GM19099 (cell line): Measurements from ENCODE around the gene ARHGAP4.

Experiments
- POLR2A ChIP-seq: IDR thresholded peaks from 3 replicates; pipeline ENCODE4 v1.6.1; 2011; ENCODE audit warnings: low read depth; ENCODE audit not compliant: insufficient read length; ENCODE audit errors: extremely low read depth

The ARHGAP4 gene

GRCh38 chrX:153925739-153926551, at the start of gene ARHGAP4:
TSS of gene ARHGAP4 (minus strand) at chrX:153926264. CDS start at chrX:153926202, 62 bp downstream.
- peak; percentile 51 for TF ChIP-seq POLR2A

DNA sequence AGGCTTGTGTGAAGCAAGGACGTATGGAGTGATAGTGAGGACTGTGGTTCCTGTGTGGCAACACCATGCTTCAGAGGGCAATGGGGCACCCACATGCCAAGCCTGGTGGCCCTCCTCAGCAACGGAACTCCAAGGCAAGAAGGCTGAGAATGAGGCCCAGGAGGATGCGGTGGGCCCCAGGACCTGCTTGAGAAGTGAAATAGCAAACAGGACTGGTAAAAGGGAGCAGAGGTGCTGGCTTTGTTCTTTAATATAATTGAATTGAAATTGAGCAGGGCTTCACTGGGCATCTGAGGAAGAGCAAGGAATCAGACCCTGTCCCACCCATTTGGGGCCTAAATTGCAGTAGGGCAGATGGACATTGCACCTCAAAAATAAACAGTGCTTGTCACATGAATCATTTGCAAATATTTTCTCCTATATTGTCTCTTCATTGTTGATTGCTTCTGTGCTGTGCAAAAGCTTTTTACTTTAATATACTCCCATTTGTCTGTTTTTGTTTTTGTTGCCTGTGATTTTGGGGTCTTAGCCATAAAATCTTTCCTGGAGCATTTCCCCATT, 48.7 kb upstream of the ARHGAP4 start:
- TF ChIP-seq POLR2A: no peak

- TF ChIP-seq POLR2A: no peak
Observed at GRCh38 chrX:153974003-153974725, 48.1 kb upstream of the ARHGAP4 start.

- TF ChIP-seq POLR2A: no peak
Observed at GRCh38 chrX:153973127-153974002, 47.3 kb upstream of the ARHGAP4 start.

GRCh38 chrX:153972368-153973126, 46.5 kb upstream of the ARHGAP4 start, which contains the start of gene TMEM187:
TSS of gene TMEM187 (plus strand) at chrX:153972754. CDS start at chrX:153982063, 9,309 bp downstream.
- TF ChIP-seq POLR2A: peak; percentile 67

DNA sequence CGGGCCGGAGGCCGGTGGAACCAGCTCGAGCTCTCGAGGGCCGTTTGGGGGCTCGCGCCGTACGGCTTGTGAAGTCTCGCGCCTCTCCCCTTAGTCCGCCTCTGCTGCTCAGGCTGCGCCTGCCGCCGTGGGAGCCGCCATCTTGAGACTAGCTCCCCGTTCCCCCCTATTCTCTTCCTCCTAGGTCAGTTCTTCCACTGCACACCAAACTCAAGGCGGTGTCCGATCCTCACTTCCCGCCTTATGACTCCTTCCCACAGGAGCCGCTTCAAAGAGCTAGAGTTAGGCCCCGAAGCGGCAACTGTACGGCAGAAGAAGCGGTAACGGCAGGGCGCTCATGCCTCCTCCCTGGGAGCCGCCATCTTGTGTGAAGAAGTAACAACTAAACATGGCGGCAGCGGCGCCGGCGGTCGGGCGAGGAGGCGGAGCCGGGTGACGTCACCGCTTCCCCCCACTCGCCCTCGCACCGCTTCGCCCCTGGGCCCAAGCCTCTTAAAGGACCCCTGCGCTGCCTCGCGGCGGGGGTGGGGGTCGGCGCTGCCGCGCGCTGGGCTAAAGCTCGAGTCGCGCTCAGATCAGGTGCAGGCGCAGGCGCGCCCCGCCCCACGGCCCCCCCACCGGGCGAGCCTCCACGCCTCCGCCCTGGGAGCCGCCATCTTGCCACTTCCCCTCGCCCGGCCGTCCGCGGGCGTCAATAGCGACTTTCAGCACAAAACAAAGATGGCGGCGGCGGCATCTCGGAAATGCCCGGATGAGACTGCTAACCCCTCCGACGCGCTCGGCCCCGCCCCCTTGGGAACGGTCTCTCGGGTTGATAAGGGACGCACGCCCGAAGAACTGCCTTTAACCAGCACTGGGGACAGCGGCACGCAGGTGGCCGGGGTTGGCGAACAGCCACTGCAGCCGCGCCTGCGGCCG, 45.6 kb upstream of the ARHGAP4 start, which contains the start of gene HCFC1:
TSS of gene HCFC1 (minus strand) at position 369 of the 918 bp plus-strand sequence. CDS start 978 bp downstream, outside the sequence.
- peak; percentile 64 for TF ChIP-seq POLR2A

DNA sequence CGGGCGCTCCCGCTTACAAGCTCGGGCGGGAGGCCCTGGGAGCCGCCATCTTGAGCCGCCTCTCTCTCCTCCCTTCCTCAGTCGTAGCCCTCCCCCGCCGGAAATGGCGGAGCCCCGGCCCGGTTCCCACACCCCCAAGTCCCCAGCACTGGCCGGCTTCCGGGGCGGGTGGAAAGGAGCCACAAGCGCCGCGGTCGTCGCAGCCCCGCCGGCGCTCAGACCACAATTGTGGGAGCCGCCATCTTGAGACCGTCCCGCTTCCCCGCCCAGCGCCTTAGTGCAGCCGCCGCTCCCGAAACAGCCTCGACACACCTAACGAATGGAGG, 45.0 kb upstream of the ARHGAP4 start:
- TF ChIP-seq POLR2A: no peak

- no peak for TF ChIP-seq POLR2A
Observed at GRCh38 chrX:153970357-153971123, 44.5 kb upstream of the ARHGAP4 start.

- TF ChIP-seq POLR2A: no peak
Observed at GRCh38 chrX:153969904-153970356, 43.9 kb upstream of the ARHGAP4 start.

DNA sequence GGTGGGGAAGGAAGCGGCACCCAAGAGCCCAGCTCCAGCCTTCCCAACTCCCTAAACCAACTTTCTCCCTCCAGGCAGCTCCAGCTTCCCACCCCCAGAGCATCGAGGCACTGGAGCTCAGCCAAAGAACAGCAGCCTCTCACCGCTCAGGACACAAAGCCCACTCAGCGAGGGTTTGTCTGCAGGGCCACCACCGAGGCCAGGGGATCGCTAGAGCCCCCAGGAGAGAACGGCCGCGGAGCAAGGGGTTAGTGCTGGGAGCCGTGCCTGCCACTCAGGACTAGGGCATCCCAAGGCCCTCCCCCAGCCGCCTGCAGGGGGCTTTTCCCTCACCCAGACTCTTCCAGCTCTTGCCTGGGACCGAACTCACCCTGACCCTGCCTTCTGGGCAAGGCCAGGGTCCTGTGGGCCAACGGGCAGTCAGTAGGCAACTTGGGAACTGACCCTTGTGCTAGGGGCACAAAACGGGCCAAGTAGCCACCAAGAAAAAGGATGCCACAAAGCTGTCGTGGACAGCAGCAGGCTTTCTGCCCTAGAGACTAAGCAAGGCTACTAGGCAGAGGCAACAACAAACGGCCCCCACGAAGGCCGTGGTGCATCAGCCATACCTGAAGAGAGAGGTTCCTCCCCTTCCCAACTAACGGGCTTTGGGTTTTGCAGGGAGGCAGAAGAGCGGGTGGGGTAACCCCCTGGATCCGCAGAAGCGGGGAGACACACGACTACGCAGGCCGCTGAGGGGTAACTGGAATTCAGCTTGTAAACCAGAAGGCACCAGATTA, 43.2 kb upstream of the ARHGAP4 start:
- no peak for TF ChIP-seq POLR2A

DNA sequence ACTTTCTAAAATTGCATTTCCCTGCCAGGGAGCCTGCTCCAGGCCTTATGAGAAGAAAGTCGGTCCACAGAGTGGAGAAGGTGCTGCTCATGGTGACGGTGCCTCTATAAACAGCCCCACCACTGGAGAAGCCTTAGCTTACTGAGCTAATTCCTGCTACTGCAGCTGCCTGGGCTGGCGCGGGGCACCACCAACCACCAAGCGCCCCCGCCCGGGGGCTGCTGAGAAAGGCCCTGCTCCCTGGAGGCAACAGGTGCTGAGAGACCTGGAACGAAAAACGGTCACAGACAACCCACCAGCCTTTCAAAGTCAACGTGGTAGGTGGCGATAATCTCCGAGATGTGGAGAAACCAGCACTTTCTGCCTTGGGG, 42.7 kb upstream of the ARHGAP4 start:
- TF ChIP-seq POLR2A: no peak
